Activated gamma-delta T cell treated with Interleukin-2 at 50 U/mL for 16 hours (primary cell): ENCODE data around the gene NIM1K.
A peak's percentile ranks its signal among the peaks of the same experiment; 100 is the strongest.
"Not testable (repeated sequence)": the region's sequence is repeated elsewhere in the genome, so short reads cannot be mapped to it uniquely, and the experiment has no call there.

ENCODE experiments used
- DNase-seq: peaks from one replicate; pipeline ENCODE4 v3.0.0-alpha.2; 2020

The NIM1K gene

DNA sequence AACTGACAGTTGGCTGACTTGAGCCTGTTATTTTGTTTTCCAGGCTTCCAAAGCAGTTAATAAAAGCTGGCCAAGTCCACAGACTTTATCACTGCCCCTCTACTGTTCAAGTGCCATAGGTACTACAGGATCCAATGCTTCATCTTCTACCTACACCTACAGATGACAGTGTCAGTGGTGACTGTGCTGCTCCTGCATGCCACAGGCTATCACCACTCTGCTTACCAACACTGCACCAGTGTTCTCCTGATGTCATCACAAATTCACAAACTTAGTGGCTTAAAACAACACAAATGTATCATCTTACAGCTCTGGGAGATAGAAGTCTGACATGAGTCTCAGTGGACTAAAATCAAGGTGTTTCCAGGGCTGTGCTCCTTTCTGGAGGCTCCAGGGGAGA is 94.6 kb downstream of the NIM1K start:
- no peak for DNase-seq

DNA sequence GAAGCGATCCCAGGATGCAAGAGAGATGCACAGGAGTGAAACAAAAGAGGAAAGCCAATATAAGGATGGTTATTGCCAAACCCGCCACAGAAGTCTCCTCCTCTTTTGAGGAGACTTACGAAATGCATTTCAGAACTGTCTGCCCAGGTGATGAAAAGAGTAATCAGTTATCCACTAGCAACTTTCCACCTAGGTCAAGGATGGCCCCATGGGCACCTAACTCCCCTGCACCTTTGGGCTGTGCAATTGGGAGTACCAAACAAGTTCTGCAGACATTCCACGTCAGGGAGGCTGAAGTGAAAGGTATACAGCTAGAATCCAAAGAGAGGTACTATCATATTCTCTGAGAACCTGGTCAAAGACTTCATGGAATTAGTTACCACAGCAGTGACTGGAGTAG is 95.5 kb downstream of the NIM1K start:
- DNase-seq, result no peak

DNA sequence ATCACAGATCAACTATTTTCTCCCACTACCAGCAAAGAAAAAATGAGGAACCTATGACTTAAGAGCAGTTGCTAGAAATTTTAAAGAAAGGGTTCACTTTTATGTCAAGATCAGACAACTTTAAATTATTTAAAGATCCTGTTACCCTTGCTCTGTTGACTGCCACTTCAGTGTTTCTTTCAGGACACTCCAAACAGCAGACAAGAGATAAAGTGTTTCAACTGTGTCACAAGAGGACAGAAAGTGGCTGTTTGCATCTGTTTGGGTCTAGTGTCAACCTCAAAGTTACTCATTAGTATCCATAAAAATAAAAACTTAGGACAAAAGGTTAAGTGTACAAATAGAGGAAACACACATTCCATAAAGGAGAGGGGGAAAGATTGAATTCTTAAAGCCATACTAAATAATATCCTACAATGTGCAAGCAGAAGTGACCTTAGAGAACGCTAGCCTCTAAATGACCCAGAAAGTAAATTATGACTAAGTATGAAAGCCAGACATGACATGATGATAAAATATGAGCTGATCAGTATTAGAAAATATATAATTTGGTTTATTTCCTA is 96.3 kb downstream of the NIM1K start:
- DNase-seq, result no peak

GRCh38 chr5:43290726-43291125 is 98.7 kb downstream of the NIM1K start:
- no peak for DNase-seq

GRCh38 chr5:43294226-43294625 is 102.2 kb downstream of the NIM1K start:
- DNase-seq, result no peak

GRCh38 chr5:43295202-43295601 is 103.2 kb downstream of the NIM1K start:
- DNase-seq, result no peak

DNA sequence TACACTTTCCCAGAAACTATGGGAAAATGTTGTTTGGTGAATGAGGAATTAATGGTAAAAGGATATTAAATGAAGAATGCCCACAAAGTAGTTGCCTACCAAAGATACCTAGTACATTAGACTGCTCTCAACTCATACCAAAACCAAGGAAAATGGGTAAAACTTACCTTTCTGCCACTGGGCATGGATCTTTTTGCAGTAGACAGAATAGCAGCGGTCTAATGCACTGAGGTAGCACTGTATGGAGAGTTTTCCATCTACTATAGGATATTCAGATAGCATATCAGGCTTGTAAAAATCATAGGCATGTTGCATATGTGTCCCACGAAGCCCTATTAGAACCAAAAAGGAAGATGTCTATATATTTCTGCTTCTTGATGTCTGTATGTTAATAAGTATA is 104.8 kb downstream of the NIM1K start:
- no peak for DNase-seq

DNA sequence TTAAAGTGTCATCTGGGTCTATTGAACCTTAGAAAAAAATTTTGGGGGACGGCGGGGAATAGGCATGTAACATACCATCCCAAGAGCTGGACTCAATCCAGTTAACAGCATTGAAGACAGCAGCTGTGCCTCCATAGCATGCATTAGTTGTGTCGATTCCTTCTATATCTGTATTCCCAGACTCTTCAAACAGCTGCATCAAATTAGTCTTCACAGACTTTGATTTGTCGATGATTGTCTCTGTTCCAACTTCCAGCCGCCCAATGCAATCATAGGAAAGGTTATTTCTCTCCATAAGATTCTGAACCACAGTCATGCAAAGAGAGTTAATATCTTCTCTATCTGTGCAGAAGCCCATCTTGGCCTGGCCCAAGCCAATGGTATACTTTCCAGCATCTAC is 106.4 kb downstream of the NIM1K start:
- DNase-seq, result no peak

DNA sequence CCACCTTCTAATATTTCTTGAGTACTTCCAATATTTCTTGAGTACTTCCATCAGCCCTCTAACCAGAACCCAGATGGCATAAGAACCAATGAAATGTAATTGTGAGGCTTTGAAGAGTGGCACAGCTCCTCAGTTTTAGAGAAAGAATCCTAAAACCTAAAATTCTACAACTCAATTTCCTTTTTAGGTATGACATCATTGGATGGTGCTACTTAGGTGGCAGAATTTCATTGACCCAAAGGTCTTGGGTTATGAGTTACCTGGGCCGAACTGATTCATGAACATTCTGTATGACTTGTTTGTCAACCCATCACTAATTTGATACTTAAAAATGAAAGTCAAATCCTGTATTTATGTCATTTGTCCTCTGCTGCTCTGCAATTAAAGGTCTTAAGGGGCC is 108.1 kb downstream of the NIM1K start:
- DNase-seq, result no peak

- no peak for DNase-seq
These were observed 109.6 kb downstream of the NIM1K start for GRCh38 chr5:43301653-43302091.

GRCh38 chr5:43302481-43302880 is 110.5 kb downstream of the NIM1K start:
- no peak for DNase-seq

- DNase-seq, result no peak
These were observed 111.2 kb downstream of the NIM1K start for GRCh38 chr5:43303242-43303641.

DNA sequence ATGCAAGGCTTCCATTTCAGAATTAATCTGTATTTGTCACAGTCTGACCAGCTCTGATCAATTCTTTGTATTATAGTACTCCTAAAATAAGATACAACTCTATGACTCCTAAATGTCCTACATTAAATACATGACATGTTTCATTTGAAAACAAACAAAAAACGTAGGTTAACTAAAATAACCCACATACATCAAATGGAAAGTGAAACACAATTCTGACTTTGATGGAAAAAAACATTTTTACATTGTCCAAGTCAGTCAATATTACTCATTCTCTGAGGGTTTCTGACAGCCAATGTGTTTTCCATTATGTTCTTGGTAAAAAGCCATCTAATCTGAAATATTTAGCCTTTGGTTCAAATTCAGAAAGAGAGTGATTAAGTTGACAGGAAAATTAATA is 112.5 kb downstream of the NIM1K start:
- DNase-seq, result no peak

DNA sequence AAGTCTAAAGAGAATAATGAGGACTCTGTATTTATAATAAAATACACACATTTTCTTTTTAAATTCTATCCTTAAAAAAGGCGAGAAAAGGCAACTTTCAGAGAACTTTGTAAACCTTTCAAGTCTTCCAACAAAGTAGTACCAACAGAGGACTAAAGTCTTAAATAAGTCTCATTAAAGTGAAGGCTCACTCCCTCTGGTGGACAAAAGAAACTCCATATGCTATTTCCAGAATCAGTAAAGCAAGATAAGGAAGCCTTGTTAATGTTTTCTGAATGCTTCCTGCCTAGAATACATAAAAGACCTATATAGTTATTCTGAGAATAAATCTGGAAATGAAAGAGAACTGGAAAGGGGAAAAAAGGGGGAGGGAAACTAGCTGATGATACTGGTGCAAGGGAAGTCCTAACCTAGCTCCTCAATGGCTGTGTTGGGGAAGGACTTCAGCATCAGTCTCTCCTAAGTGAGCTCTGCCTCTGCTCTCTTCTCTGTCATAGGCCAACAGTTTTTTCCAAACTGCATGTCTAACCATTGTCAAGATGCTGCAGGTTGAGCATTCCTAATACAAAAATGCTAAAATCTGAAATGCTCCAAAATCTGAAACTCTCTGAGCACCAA is 114.0 kb downstream of the NIM1K start:
- DNase-seq, result no peak

DNA sequence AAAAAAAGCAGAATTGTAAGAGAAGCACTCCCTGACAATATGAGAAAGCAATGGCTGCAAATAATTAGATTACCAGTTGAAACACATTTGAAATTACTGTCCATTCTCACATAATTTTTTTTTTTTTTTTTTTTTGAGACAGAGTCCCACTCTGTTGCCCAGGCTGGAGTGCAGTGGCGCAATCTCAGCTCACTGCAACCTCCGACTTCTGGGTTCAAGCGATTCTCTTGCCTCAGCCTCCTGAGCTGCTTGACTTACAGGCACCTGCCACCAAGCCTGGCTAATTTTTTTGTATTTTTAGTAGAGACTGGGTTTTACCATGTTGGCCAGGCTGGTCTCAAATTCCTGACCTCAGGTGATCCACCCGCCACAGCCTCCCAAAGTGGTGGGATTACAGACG is 114.9 kb downstream of the NIM1K start:
- not testable (repeated sequence) for DNase-seq

- no peak for DNase-seq
These were observed 117.1 kb downstream of the NIM1K start for GRCh38 chr5:43309122-43309521.

- no peak for DNase-seq
These were observed 117.6 kb downstream of the NIM1K start for GRCh38 chr5:43309637-43310036.

- DNase-seq, result no peak
These were observed 120.1 kb downstream of the NIM1K start for GRCh38 chr5:43312076-43312661.

GRCh38 chr5:43312699-43313034 is 120.6 kb downstream of the NIM1K start:
- no peak for DNase-seq

- peak; percentile 98 for DNase-seq
These were observed 121.2 kb downstream of the NIM1K start, which contains the start of gene HMGCS1 for GRCh38 chr5:43313035-43313853. HMGCS1 (minus strand) TSS chr5:43313412; CDS start chr5:43298965, 14,447 bp downstream.

- no peak for DNase-seq
These were observed 121.9 kb downstream of the NIM1K start for GRCh38 chr5:43313854-43314457.

DNA sequence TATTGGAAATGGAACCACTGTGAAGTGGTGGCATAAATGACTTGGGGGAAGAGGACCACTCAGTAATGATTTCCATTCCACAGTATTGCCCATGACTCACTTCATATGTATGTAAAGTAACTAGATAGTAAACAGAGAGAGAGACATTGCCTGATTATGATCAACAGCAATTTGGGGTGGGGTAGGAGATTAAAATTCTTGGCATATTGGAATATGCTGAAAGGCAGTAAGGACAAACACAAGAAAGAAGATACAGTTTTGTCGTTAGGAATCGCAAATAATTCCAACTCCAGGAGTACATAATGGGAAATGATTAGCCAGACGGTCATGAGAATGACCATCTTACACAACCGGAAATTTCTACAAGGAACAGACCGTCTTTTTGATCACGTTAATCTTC is 122.7 kb downstream of the NIM1K start:
- no peak for DNase-seq

- DNase-seq, result no peak
These were observed 123.2 kb downstream of the NIM1K start for GRCh38 chr5:43315263-43315662.

DNA sequence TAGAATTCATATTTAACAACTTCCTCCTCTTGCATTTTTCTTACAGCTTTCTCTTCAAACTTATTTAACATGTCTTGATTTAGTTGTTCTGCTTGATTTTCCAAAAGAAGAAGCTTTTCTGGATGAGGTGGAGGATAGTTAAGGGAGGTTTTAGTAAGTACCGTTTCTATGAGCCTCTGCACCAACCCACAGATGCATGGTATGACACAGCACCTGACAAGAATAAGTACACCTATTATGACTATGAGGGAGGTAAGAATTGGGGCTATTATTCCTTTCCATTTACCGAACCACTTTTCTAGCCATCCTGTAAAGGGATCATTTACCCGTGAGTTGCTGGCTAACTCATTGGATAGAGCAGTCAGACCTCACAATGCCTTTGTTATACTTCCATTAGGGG is 123.7 kb downstream of the NIM1K start:
- no peak for DNase-seq
